Large intestine (tissue), 3 donors: ENCODE measurements around the gene DIO3. TPM values are rescaled to one million over a fixed set of nuclear protein-coding genes. Genes with fewer than 3 reads are reported as not detected.
"Not testable (repeated sequence)": the region's sequence is repeated elsewhere in the genome, so short reads cannot be mapped to it uniquely, and the experiment has no call there.

Experiments
- DNase-seq, 2 donors: peaks; one replicate each; pipeline versions ENCODE4 v3.0.0 to v3.0.0-alpha.2; 2013
- H3K27ac ChIP-seq: one replicate; pipeline ENCODE4 v1.5.1; 2013; ENCODE audit warnings: low read length
- H3K27me3 ChIP-seq: 2 replicates; pipeline ENCODE4 v1.6.1; 2013; ENCODE audit warnings: low read length; ENCODE audit not compliant: control insufficient read depth, insufficient read depth
- H3K36me3 ChIP-seq: 2 replicates; pipeline ENCODE4 v1.6.1; 2013; ENCODE audit warnings: low read length; ENCODE audit not compliant: control insufficient read depth, insufficient read depth
- H3K4me1 ChIP-seq: one replicate; pipeline ENCODE4 v1.6.1; 2013; ENCODE audit warnings: low read length; ENCODE audit not compliant: control insufficient read depth, insufficient read depth
- H3K4me3 ChIP-seq: one replicate; pipeline ENCODE4 v1.5.1; 2013; ENCODE audit warnings: low read length
- H3K9me3 ChIP-seq: one replicate; pipeline ENCODE4 v1.6.1; 2013; ENCODE audit warnings: mild to moderate bottlenecking, low read depth, low read length, moderate library complexity; ENCODE audit not compliant: control insufficient read depth
- whole genome bisulfite sequencing: methylation state at CpG from one replicate; pipeline ENCODE4 v1.1.5; 2013; ENCODE audit warnings: low lambda C conversion rate; ENCODE audit not compliant: insufficient coverage; 5-methylcytosine and 5-hydroxymethylcytosine counted together
- polyA plus RNA-seq: library from polyadenylated mRNA; unstranded; fragments of 120-200 nt; gene quantifications from one replicate; pipeline ENCODE4 v1.2.1, GENCODE V29; 2013

DIO3 gene
- polyA plus RNA-seq, 1 donor, result 5.9 TPM

- H3K27me3 ChIP-seq, result peaks cover 86% of the 10 kb centered on the region
These were observed 3.1 kb downstream of the DIO3 start for GRCh38 chr14:101564444-101564776.

DNA sequence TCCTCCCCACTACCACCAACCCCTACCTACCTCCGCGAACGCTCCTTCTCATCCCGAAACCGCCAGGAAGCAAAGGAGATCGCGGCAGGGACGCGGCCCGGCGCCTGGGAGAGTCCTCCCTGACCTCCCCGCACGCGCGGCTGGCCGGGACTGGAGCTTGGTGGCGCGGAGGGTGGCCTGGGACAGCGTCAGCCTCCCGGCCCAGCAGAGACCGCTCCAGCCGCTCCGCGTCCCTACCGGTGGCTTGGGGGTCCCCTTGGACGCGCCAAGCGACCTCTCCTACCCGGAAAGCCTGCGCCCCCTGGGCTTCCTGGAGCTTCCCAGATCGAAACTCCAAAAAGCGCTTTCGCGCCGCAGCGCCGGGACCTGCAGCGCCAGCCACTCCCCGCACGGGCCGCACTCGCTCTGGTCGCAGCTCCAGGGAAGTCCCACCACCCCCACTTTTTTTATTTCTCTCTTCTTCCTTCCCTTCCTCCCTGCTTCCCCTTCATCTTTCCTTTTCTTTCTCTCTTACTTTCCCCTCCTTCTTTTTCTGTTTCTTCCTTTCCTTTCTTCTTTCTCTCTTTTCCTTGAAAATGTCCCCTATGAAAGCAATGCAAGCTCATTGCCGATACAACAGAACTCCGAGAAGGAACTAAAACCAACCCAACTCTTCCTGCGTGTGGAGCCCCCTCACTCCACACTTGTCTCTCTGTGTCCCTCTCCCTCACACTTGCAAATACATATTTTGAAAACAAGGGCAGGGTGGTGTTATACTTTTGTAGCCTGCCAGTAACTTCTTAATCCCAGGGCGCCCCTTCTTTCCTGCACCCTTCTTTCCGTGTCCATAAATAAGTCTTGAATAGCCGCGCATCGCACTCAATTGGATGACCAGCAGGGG, 3.8 kb downstream of the DIO3 start:
- 3% methylated on average over 6 of the region's 51 CpGs for WGBS
- DNase-seq, result no peak
- Histone ChIP-seq H3K4me3 (no peak overlapping the region), H3K4me1 (no peaks in the 10 kb centered on the region), H3K27ac (no peak overlapping the region), H3K36me3 (no peaks in the 10 kb centered on the region), H3K9me3 (peaks cover 31% of the 10 kb centered on the region), H3K27me3 (peaks cover 80% of the 10 kb centered on the region)

More at GRCh38 chr14:101564444-101564776, 3.1 kb downstream of the DIO3 start:
- H3K27ac ChIP-seq, result no peak overlapping the region
- DNase-seq, result no peak
- no peaks in the 10 kb centered on the region for H3K4me1 ChIP-seq
- no peak overlapping the region for H3K4me3 ChIP-seq
- H3K9me3 ChIP-seq, result peaks cover 34% of the 10 kb centered on the region
- no peaks in the 10 kb centered on the region for H3K36me3 ChIP-seq
- WGBS, result 0% methylated on average over 3 of the region's 21 CpGs

DNA sequence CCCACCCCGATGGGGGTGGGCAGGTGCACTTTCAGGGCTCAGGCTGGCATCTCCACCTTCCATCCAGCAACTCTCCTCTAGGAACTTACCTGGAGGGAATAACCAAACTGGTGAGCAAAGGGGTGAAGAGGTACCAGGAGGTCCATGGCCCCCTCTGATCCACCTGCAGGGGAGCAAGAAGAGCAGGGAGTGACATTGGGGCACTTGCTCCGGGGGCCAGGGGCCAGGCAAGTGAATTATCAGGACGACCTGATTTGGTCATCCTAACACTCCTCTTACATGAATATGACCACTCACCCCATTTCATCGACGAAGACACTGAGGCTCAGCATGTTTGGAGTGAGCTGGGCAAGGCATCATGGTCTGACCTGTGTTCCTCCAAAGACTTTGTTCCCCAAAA, 6.0 kb downstream of the DIO3 start:
- peaks cover 19% of the 10 kb centered on the region for H3K9me3 ChIP-seq
- no peak overlapping the region for H3K4me3 ChIP-seq
- no peak overlapping the region for H3K27ac ChIP-seq
- no CpG with 5 or more reads among the region's 5 CpGs for WGBS
- H3K36me3 ChIP-seq, result no peaks in the 10 kb centered on the region
- DNase-seq, result no peak
- H3K27me3 ChIP-seq, result peaks cover 67% of the 10 kb centered on the region
- no peaks in the 10 kb centered on the region for H3K4me1 ChIP-seq

GRCh38 chr14:101571004-101571403, 9.7 kb downstream of the DIO3 start:
- Histone ChIP-seq H3K27ac (no peak overlapping the region), H3K4me3 (no peak overlapping the region), H3K27me3 (peaks cover 29% of the 10 kb centered on the region), H3K36me3 (no peaks in the 10 kb centered on the region), H3K4me1 (no peaks in the 10 kb centered on the region), H3K9me3 (no peaks in the 10 kb centered on the region)
- no CpG with 5 or more reads among the region's 5 CpGs for WGBS
- DNase-seq, result no peak

- not testable (repeated sequence) for H3K9me3 ChIP-seq, H3K4me1 ChIP-seq, DNase-seq, H3K4me3 ChIP-seq, H3K27ac ChIP-seq, H3K36me3 ChIP-seq
- peaks cover 14% of the 10 kb centered on the region for H3K27me3 ChIP-seq
- WGBS, result no CpG with 5 or more reads among the region's 6 CpGs
These were observed 11.2 kb downstream of the DIO3 start for GRCh38 chr14:101572526-101572925.

DNA sequence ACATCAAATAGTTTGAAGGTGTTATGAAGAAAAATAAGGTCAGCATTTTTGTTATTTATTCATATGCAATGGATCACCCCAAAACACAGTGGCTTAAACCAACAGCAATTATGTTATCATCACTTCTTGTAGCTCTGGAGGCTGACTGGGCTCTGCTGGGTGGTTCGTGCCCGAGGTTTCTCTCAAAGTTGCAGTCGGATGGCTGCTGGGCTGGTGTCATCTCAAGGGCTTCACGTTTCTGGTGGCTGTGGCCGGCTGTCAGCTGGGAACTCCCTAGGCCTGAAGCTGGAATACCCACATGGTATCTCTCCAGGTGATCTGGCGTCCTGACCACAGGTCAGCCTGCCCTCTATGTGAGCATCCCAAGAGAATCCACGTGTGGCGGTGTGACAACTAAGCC, 12.0 kb downstream of the DIO3 start:
- H3K27ac ChIP-seq, result no peak overlapping the region
- WGBS, result no CpG with 5 or more reads among the region's 8 CpGs
- DNase-seq, result no peak
- peaks cover 9% of the 10 kb centered on the region for H3K27me3 ChIP-seq
- H3K4me1 ChIP-seq, result no peaks in the 10 kb centered on the region
- H3K4me3 ChIP-seq, result no peak overlapping the region
- no peaks in the 10 kb centered on the region for H3K36me3 ChIP-seq
- no peaks in the 10 kb centered on the region for H3K9me3 ChIP-seq

DNA sequence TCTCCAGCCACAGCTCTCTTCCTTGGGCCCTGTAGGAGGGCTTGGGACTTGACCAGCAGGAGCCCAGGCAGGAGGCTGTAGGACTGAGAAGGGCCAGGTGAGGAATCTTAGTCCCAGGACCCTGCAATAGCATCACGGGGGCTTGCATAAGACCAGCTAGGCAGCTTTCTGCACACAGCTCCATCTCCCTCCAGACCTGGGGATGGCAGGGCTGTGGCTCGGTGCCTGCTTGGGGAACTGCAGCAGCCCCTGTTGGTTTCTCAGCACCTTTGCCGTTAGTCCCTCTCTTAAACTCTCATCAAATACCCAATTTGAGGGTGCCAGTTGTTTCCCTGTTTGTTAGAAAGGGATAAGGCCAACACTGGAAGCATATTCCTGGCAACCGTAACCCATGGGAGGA, 14.3 kb downstream of the DIO3 start:
- H3K4me1 ChIP-seq, result no peaks in the 10 kb centered on the region
- H3K36me3 ChIP-seq, result no peaks in the 10 kb centered on the region
- DNase-seq, result no peak
- H3K9me3 ChIP-seq, result no peaks in the 10 kb centered on the region
- WGBS, result 20% methylated on average over 1 of the region's 4 CpGs
- H3K4me3 ChIP-seq, result no peak overlapping the region
- no peak overlapping the region for H3K27ac ChIP-seq
- H3K27me3 ChIP-seq, result peaks cover 3% of the 10 kb centered on the region

GRCh38 chr14:101577221-101577909, 16.1 kb downstream of the DIO3 start:
- Histone ChIP-seq H3K27me3 (peaks cover 3% of the 10 kb centered on the region), H3K36me3 (no peaks in the 10 kb centered on the region), H3K4me1 (no peaks in the 10 kb centered on the region), H3K27ac (no peak overlapping the region), H3K9me3 (no peaks in the 10 kb centered on the region), H3K4me3 (no peak overlapping the region)
- no CpG with 5 or more reads among the region's 10 CpGs for WGBS
- no peak for DNase-seq

- Histone ChIP-seq H3K27me3 (peaks cover 3% of the 10 kb centered on the region), H3K9me3 (no peaks in the 10 kb centered on the region), H3K36me3 (no peaks in the 10 kb centered on the region), H3K4me3 (no peak overlapping the region), H3K4me1 (no peaks in the 10 kb centered on the region), H3K27ac (no peak overlapping the region)
- no CpG with 5 or more reads among the region's 8 CpGs for WGBS
- DNase-seq, result no peak
These were observed 17.2 kb downstream of the DIO3 start for GRCh38 chr14:101578489-101578888.

DNA sequence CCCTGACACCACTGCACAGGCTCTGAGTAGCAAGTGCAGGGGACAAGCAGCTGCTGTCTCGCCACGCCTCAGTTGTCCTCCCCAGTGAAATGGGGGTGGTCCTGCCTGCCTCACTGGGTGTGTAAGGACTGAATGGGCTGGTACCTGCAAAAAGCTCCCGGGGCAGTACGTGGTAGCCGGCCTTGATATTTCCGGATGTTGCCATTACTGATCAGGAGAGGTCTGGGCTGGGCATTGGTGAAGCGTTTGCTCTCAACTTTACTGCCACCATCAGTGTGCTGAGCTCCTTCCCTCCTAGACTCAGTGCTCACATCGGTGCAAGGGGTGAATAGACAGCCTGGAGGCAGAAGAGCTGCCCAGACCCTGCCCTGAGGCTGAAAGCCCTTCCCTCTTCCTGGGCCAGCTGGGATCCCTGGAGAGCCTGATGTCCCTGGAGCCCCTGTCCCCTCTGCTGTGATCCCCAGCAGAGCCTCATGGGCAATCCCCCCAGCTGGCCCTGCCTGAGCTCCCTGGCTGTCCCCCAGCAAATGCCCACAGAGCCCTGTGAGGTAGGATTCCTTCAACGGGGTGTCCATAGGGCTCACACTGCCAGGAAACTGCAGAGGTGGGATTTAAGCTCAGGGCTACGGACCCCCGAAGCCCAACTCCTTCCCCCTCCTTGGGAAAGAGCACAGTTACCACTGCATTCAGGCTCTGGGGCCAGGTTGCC, 18.2 kb downstream of the DIO3 start:
- WGBS, result no CpG with 5 or more reads among the region's 11 CpGs
- Histone ChIP-seq H3K27ac (no peak overlapping the region), H3K36me3 (no peaks in the 10 kb centered on the region), H3K4me3 (no peak overlapping the region), H3K4me1 (no peaks in the 10 kb centered on the region), H3K27me3 (peaks cover 3% of the 10 kb centered on the region), H3K9me3 (peaks cover 4% of the 10 kb centered on the region)
- DNase-seq, result no peak
